Activated naive CD8-positive, alpha-beta T cell (primary cell): ENCODE measurements around the gene RNASE13.

Experiments
- H3K27ac Mint-ChIP-seq: one replicate; pipeline ENCODE4 v1.8.0; 2021; ENCODE audit warnings: mixed read lengths
- H3K27me3 Mint-ChIP-seq: one replicate; pipeline ENCODE4 v1.8.0; 2021; ENCODE audit warnings: mixed read lengths
- H3K36me3 Mint-ChIP-seq: one replicate; pipeline ENCODE4 v1.8.0; 2021; ENCODE audit warnings: mixed read lengths
- H3K4me1 Mint-ChIP-seq: one replicate; pipeline ENCODE4 v1.8.0; 2021; ENCODE audit warnings: low read depth, mixed read lengths
- H3K4me3 Mint-ChIP-seq: one replicate; pipeline ENCODE4 v1.8.0; 2021; ENCODE audit warnings: mild to moderate bottlenecking, mixed read lengths
- H3K9me3 Mint-ChIP-seq: one replicate; pipeline ENCODE4 v1.8.0; 2021; ENCODE audit warnings: low read depth, mixed read lengths

RNASE13 gene

DNA sequence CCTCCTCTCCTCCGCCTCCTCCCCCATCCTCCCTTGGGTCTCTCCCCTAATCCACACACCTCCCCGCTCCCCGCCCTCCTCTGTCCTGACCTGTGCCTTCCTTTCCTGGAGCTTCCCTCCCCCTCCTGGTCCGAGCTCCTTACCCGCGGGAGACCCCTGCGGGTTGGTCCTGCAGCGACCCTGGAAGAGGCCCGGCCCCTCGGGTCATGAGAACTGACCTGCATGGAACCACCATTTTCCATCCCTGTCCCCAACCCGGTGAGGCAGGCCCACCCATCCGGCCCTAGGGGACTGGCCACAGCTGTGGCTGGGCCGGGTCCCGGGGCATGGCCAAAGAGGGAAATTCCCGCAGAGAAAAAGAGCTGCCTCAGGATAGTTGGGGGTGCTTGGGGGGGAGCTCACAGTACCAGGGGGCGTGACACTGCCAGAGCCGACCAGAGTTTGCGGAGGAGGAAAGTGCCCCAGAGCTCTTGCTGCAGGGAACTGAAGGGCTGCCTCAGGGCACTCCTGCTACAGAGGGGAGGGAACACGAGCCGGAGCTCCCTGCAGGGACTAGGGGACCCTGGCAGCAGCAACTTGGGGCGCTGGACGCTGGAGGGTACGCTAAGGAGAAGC lies 36.1 kb upstream of the RNASE13 start:
- no peaks in the 10 kb centered on the region for H3K36me3 Mint-ChIP-seq
- H3K4me3 Mint-ChIP-seq: peak overlapping the region; percentile 81
- H3K9me3 Mint-ChIP-seq: no peaks in the 10 kb centered on the region
- no peak overlapping the region for H3K27ac Mint-ChIP-seq
- H3K27me3 Mint-ChIP-seq: peaks cover 35% of the 10 kb centered on the region
- peaks cover 29% of the 10 kb centered on the region for H3K4me1 Mint-ChIP-seq

GRCh38 chr14:21070083-21070609 lies 35.5 kb upstream of the RNASE13 start, which contains the start of gene ARHGEF40:
ARHGEF40 (plus strand) TSS chr14:21070304; CDS start chr14:21070397, 93 bp downstream.
- Mint-ChIP-seq H3K4me1 (peaks cover 29% of the 10 kb centered on the region), H3K27ac (no peak within 1 kb of the TSS), H3K4me3 (peak within 1 kb of the TSS; percentile 82), H3K27me3 (peaks cover 40% of the 10 kb centered on the region), H3K9me3 (no peaks in the 10 kb centered on the region), H3K36me3 (no peaks in the 10 kb centered on the region)

- H3K4me3 Mint-ChIP-seq: peak overlapping the region; percentile 82
- peaks cover 29% of the 10 kb centered on the region for H3K4me1 Mint-ChIP-seq
- no peak overlapping the region for H3K27ac Mint-ChIP-seq
- H3K27me3 Mint-ChIP-seq: peaks cover 42% of the 10 kb centered on the region
- no peaks in the 10 kb centered on the region for H3K9me3 Mint-ChIP-seq
- H3K36me3 Mint-ChIP-seq: no peaks in the 10 kb centered on the region
These were observed 34.9 kb upstream of the RNASE13 start for GRCh38 chr14:21069388-21070082.

DNA sequence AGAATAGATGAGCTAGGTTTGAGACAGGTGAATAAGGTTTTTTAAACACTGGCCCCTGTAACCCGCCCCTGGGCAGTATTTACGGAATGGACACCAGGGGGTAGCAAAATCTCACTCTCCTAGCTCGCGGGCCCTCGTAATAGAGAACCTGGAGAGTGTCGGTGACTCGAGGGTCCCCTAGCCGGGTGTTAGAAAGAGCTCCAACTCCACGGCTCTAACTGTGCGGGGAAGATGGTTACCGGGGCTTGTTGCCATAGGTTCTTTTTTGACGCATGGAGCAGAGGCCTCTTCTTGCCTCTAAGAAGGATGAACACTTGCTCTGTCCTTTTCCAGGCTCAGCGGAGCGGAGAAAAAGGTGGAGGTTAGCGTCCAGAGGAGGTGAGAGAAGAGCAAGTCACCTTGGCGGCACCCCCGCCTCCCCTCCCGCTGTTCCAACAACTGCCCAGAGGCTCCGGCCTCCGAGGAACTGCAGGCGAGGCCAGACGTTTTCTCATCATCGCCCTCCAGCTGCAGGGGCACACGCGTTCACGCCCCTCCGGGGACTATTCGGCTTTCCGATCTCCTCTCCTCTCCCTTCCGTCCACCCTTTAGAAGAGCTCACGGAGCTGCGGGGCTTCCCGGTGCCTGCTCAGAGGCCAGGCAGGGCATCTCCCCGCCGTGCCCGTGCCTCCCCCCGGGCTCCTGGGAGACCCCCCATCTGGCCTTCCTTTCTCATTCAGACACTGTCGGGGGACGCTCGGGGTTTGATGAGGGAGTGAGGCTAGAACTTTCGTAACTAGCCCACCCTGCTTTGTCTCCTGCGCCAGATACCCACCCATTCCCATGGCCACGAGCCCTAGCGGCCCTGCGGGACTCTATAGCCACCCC lies 34.1 kb upstream of the RNASE13 start:
- Mint-ChIP-seq H3K27me3 (peaks cover 42% of the 10 kb centered on the region), H3K36me3 (no peaks in the 10 kb centered on the region), H3K4me1 (peaks cover 29% of the 10 kb centered on the region), H3K4me3 (peak overlapping the region; percentile 82), H3K27ac (no peak overlapping the region), H3K9me3 (no peaks in the 10 kb centered on the region)

GRCh38 chr14:21066882-21067502 lies 32.4 kb upstream of the RNASE13 start:
- Mint-ChIP-seq H3K4me3 (no peak overlapping the region), H3K27ac (no peak overlapping the region), H3K9me3 (no peaks in the 10 kb centered on the region), H3K36me3 (no peaks in the 10 kb centered on the region), H3K27me3 (peaks cover 37% of the 10 kb centered on the region), H3K4me1 (peaks cover 24% of the 10 kb centered on the region)

DNA sequence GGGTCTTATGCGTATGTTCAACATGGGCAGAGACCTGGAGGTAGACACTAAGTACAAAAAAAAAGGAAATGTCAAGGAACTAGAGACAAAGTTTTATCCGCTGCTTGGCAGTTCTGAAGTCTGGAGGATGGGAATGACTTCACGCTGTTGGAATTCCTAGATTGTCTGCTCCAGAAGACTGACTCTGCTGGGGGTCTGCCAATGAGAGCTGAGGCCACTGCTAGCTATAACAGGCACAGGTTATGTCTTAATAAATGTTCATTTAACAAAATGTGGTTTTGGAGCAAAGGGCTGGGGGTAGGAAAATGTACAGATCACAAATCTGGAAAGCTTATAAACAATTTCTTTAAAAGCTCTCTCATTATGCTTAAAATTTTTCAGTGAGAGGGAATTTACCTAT lies 28.9 kb upstream of the RNASE13 start:
- no peaks in the 10 kb centered on the region for H3K9me3 Mint-ChIP-seq
- no peaks in the 10 kb centered on the region for H3K36me3 Mint-ChIP-seq
- no peak overlapping the region for H3K4me3 Mint-ChIP-seq
- H3K27me3 Mint-ChIP-seq: peaks cover 28% of the 10 kb centered on the region
- no peak overlapping the region for H3K27ac Mint-ChIP-seq
- H3K4me1 Mint-ChIP-seq: peaks cover under 1% of the 10 kb centered on the region

GRCh38 chr14:21061347-21061668 lies 26.7 kb upstream of the RNASE13 start:
- Mint-ChIP-seq H3K27ac (no peak overlapping the region), H3K4me1 (no peaks in the 10 kb centered on the region), H3K27me3 (peaks cover 14% of the 10 kb centered on the region), H3K4me3 (no peak overlapping the region), H3K9me3 (no peaks in the 10 kb centered on the region), H3K36me3 (no peaks in the 10 kb centered on the region)

DNA sequence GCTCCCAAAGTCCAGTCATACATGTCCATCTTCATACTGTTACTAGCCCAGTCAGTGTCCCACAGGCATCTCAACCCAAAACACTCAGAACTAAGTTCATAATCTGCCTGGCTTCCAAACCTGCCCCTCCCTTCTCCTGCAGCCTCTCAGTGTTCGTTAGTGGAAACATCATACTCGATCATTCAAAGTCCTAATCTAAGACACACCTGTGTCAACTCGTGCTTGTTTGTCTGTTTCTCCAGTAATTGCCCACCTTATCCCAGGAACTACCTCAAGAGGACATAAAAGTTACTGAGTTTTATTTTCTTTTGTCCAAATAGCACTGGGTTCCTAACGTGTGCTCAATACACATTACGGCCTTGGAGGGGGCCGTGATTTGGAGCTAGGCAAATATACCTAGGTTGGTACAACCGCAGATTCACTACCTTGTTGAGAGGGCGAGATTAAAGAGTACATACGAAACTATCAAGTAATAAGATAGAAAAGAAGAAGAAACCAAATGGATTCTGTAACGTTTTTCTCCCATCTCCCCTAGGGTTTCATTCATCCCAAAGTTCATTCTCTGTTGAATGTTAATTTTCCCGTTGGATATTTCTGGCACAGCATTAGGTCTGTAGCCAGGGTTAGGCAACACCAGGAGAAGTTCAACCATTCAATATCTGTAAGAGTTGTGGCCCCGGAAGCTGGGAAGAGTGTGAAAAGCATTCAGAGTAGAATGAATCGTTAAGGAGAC lies 26.2 kb upstream of the RNASE13 start:
- H3K4me1 Mint-ChIP-seq: no peaks in the 10 kb centered on the region
- no peak overlapping the region for H3K4me3 Mint-ChIP-seq
- no peaks in the 10 kb centered on the region for H3K9me3 Mint-ChIP-seq
- H3K36me3 Mint-ChIP-seq: no peaks in the 10 kb centered on the region
- peaks cover 12% of the 10 kb centered on the region for H3K27me3 Mint-ChIP-seq
- H3K27ac Mint-ChIP-seq: no peak overlapping the region

DNA sequence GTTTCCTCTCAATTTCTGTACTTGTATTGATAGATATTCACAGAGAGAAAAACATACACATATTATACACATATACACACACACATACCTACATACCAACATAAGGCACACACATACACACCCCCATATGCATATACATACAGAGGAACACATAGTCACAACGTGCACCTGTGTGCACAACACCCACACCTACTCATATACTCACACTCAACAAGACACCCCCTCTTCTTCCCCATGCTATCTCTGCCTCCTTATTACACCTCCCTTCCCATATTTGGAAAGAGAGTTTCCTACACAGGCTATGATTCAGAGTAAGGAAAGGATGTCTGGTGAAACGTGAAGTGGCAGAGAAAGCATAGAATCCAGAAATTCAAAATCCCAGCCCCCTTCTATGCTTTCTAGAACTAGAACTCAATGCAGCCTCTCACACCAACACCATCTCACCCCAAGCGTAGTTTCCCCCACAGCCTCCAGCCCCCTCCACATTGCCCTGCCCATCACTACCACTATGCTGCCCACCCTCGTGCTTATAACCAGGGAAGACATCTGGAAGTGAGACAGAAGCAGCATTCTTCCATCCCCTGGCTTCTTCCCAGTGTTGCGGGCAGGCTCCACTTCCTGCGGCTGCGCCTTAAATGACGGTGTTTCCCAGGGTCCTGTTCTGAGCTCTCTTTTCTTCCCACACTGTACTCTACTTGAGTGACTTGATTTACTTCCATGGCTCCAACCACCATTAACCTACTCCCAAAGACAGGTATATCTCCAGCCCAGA lies 25.4 kb upstream of the RNASE13 start:
- Mint-ChIP-seq H3K4me1 (no peaks in the 10 kb centered on the region), H3K27ac (no peak overlapping the region), H3K9me3 (no peaks in the 10 kb centered on the region), H3K27me3 (peaks cover 6% of the 10 kb centered on the region), H3K4me3 (no peak overlapping the region), H3K36me3 (no peaks in the 10 kb centered on the region)

GRCh38 chr14:21058903-21059302 lies 24.3 kb upstream of the RNASE13 start:
- H3K4me1 Mint-ChIP-seq: no peaks in the 10 kb centered on the region
- H3K27ac Mint-ChIP-seq: no peak overlapping the region
- H3K9me3 Mint-ChIP-seq: no peaks in the 10 kb centered on the region
- no peaks in the 10 kb centered on the region for H3K36me3 Mint-ChIP-seq
- peaks cover 5% of the 10 kb centered on the region for H3K27me3 Mint-ChIP-seq
- H3K4me3 Mint-ChIP-seq: no peak overlapping the region

GRCh38 chr14:21057803-21058675 lies 23.4 kb upstream of the RNASE13 start, which contains the start of gene RNASE8:
RNASE8 (plus strand) TSS chr14:21057822; CDS start chr14:21057893, 71 bp downstream.
- no peaks in the 10 kb centered on the region for H3K9me3 Mint-ChIP-seq
- H3K4me1 Mint-ChIP-seq: no peaks in the 10 kb centered on the region
- H3K36me3 Mint-ChIP-seq: no peaks in the 10 kb centered on the region
- H3K27ac Mint-ChIP-seq: no peak within 1 kb of the TSS
- no peak within 1 kb of the TSS for H3K4me3 Mint-ChIP-seq
- H3K27me3 Mint-ChIP-seq: peaks cover 3% of the 10 kb centered on the region

DNA sequence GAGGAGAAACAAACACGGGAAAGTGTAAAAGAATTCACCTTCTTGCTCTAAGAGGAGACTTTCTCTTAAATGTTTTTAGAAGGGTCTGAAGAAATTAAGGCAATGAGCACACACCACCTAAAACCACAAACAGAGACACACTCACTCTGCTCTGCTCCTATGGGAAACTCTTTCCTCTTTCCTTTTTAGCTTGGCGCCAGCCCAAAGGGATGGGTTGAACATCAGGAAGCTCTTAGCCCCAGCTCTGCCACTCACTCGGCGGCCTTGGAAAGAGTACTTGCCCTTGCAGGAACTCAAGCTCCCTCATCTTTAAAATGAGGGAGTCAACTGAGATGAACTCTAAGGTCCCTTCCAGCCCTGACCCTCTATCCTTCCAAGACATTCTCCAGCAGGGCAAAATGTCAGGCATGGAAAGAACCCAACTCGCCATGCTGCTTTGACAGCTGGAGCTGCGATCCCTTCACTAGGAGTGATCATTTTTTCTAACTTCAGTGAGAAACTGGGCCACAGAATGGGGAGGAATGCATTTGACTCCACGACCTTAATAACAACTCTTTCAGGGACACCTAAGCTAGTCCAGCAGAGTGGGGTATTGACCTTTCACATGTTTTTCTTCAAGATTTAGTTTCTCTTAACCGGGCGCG lies 22.0 kb upstream of the RNASE13 start:
- H3K4me1 Mint-ChIP-seq: no peaks in the 10 kb centered on the region
- H3K27ac Mint-ChIP-seq: no peak overlapping the region
- no peaks in the 10 kb centered on the region for H3K9me3 Mint-ChIP-seq
- H3K36me3 Mint-ChIP-seq: no peaks in the 10 kb centered on the region
- peaks cover 2% of the 10 kb centered on the region for H3K27me3 Mint-ChIP-seq
- no peak overlapping the region for H3K4me3 Mint-ChIP-seq
